H1 (cell line): Measurements from ENCODE around the gene TOP1. TPM values are rescaled to one million over a fixed set of nuclear protein-coding genes. Genes with fewer than 3 reads are reported as not detected.

ENCODE experiments used
- CTCF ChIA-PET: fragments of 300-600 bp; sonication (Branson Sonifier 250); formaldehyde crosslinking; loops from one replicate; lab custom pipeline; 2021; ENCODE audit not compliant: partially characterized antibody; lab: Charles Lee
- POLR2A ChIA-PET: fragments of 300-600 bp; sonication (Branson Sonifier 250); formaldehyde crosslinking; loops from one replicate; lab custom pipeline; 2021; ENCODE audit warnings: inconsistent platforms; ENCODE audit not compliant: partially characterized antibody; lab: Charles Lee
- DNase-seq, 2 experiments: peaks; one replicate each; pipeline versions ENCODE4 v3.0.0 to v3.0.0-alpha.2; 2010 to 2022; ENCODE audit warnings: low spot score in 2 of 2, low read depth in 1 of 2, mixed read lengths in 1 of 2
- FAIRE-seq: peaks from 2 replicates; lab custom pipeline; 2011; peaks lifted over from hg19 to GRCh38; lab: Jason Lieb, UNC
- H2AFZ ChIP-seq: 2 replicates; pipeline ENCODE4 v1.8.1; 2012; ENCODE audit warnings: low read length, inconsistent platforms
- H2AK5ac ChIP-seq: 2 replicates; pipeline ENCODE4 v1.6.1; 2013; ENCODE audit warnings: low read depth, low read length
- H2BK120ac ChIP-seq: replicated peaks from 2 replicates; pipeline ENCODE3; 2013; ENCODE audit warnings: low read depth, low read length, inconsistent platforms
- H2BK12ac ChIP-seq: 2 replicates; pipeline ENCODE4 v1.6.1; 2013; ENCODE audit warnings: low read depth, low read length
- H2BK15ac ChIP-seq: 2 replicates; pipeline ENCODE4 v1.6.1; 2013; ENCODE audit warnings: low read length
- H2BK20ac ChIP-seq: 2 replicates; pipeline ENCODE4 v1.6.1; 2013; ENCODE audit warnings: low read length
- H2BK5ac ChIP-seq: 2 replicates; pipeline ENCODE4 v1.6.1; 2013; ENCODE audit warnings: low read depth, low read length
- H3K14ac ChIP-seq: 2 replicates; pipeline ENCODE4 v1.6.1; 2013; ENCODE audit warnings: inconsistent platforms; ENCODE audit not compliant: insufficient read length
- H3K18ac ChIP-seq: 2 replicates; pipeline ENCODE4 v1.6.1; 2013; ENCODE audit warnings: low read length; ENCODE audit errors: extremely low read depth
- H3K23ac ChIP-seq: 2 replicates; pipeline ENCODE4 v1.6.1; 2013; ENCODE audit warnings: inconsistent platforms; ENCODE audit not compliant: insufficient read length
- H3K23me2 ChIP-seq: 2 replicates; pipeline ENCODE4 v1.6.1; 2013; ENCODE audit warnings: low read depth, low read length
- H3K27ac ChIP-seq: 2 replicates; pipeline ENCODE4 v1.6.1; 2011; ENCODE audit warnings: low read depth, low read length, inconsistent platforms
- H3K27me3 ChIP-seq, 4 experiments: replicated peaks in 1 of 4; 1 replicate in 1 of 4; 2 replicates in 3 of 4; pipeline versions ENCODE4 v1.6.1 to v1.8.1; 2011 to 2013; ENCODE audit warnings: low read length in 3 of 4, mild to moderate bottlenecking in 3 of 4, inconsistent platforms in 2 of 4, mixed read lengths in 2 of 4, moderate library complexity in 1 of 4; ENCODE audit not compliant: control insufficient read depth in 3 of 4, insufficient read depth in 3 of 4; ENCODE audit errors: extremely low read depth in 1 of 4
- H3K36me3 ChIP-seq, 4 experiments: 2 replicates each; pipeline versions ENCODE4 v1.6.1 to v1.8.1; 2011 to 2013; ENCODE audit warnings: mild to moderate bottlenecking in 4 of 4, low read length in 3 of 4, moderate library complexity in 2 of 4, control low read depth in 1 of 4, inconsistent platforms in 1 of 4; ENCODE audit not compliant: insufficient read depth in 4 of 4, control insufficient read depth in 2 of 4
- H3K4ac ChIP-seq: replicated peaks from 2 replicates; pipeline ENCODE3; 2013; ENCODE audit warnings: low read length, low read depth, mixed read lengths, inconsistent platforms; ENCODE audit not compliant: insufficient read length
- H3K4me1 ChIP-seq, 4 experiments: replicated peaks in 1 of 4; 1 replicate in 1 of 4; 2 replicates in 3 of 4; pipeline versions ENCODE4 v1.6.1 to v1.8.1; 2011 to 2013; ENCODE audit warnings: low read length in 3 of 4, inconsistent platforms in 2 of 4, mixed read lengths in 1 of 4; ENCODE audit not compliant: insufficient read depth in 4 of 4, control insufficient read depth in 3 of 4
- H3K4me2 ChIP-seq, 2 experiments: 2 replicates each; pipeline versions ENCODE4 v1.6.1 to v1.8.1; 2011 to 2013; ENCODE audit warnings: low read depth in 2 of 2, low read length in 2 of 2, control low read depth in 1 of 2, inconsistent platforms in 1 of 2, mild to moderate bottlenecking in 1 of 2; ENCODE audit not compliant: insufficient read depth in 1 of 2
- H3K4me3 ChIP-seq, 4 experiments: fragments of 200-600, 300-600 bp in 1 of 4; sonication (generic), shearing (Covaris generic), sonication (Bioruptor Twin) in 1 of 4; 2 replicates each; pipeline versions ENCODE4 v1.5.1 to v1.8.1; 2011 to 2016; ENCODE audit warnings: low read length in 4 of 4, low read depth in 3 of 4, control low read depth in 2 of 4, inconsistent platforms in 2 of 4, mild to moderate bottlenecking in 2 of 4, mixed read lengths in 1 of 4, moderate library complexity in 1 of 4; ENCODE audit not compliant: insufficient read depth in 2 of 4; ENCODE audit errors: extremely low read depth in 1 of 4
- H3K56ac ChIP-seq: replicated peaks from 2 replicates; pipeline ENCODE3; 2013; ENCODE audit warnings: low read depth, mild to moderate bottlenecking, mixed read lengths, low read length, inconsistent platforms; ENCODE audit not compliant: insufficient read length
- H3K79me1 ChIP-seq: 2 replicates; pipeline ENCODE4 v1.6.1; 2013; ENCODE audit warnings: low read depth, low read length, control low read depth
- H3K79me2 ChIP-seq, 2 experiments: 2 replicates each; pipeline versions ENCODE4 v1.6.1 to v1.8.1; 2012 to 2013; ENCODE audit warnings: low read length in 2 of 2, mild to moderate bottlenecking in 2 of 2, inconsistent platforms in 1 of 2; ENCODE audit not compliant: insufficient read depth in 2 of 2, control insufficient read depth in 1 of 2
- H3K9ac ChIP-seq, 4 experiments: replicated peaks in 1 of 4; 1 replicate in 1 of 4; 2 replicates in 3 of 4; pipeline versions ENCODE4 v1.6.1 to v1.8.1; 2011 to 2013; ENCODE audit warnings: low read depth in 3 of 4, low read length in 3 of 4, control low read depth in 2 of 4, mild to moderate bottlenecking in 2 of 4, moderate library complexity in 2 of 4, inconsistent platforms in 1 of 4; ENCODE audit errors: extremely low read depth in 1 of 4
- H3K9me3 ChIP-seq, 2 experiments: 2 replicates each; pipeline versions ENCODE4 v1.6.1 to v1.8.1; 2012 to 2013; ENCODE audit warnings: mild to moderate bottlenecking in 2 of 2, moderate library complexity in 2 of 2, control low read depth in 1 of 2, inconsistent platforms in 1 of 2, low read depth in 1 of 2, low read length in 1 of 2, mixed read lengths in 1 of 2; ENCODE audit not compliant: insufficient read depth in 2 of 2
- H4K20me1 ChIP-seq, 2 experiments: replicated peaks in 1 of 2; 2 replicates each; pipeline versions ENCODE3 to v1.8.1; 2011 to 2013; ENCODE audit warnings: inconsistent platforms in 2 of 2, low read length in 2 of 2, mild to moderate bottlenecking in 1 of 2; ENCODE audit not compliant: insufficient read depth in 2 of 2, control insufficient read depth in 1 of 2
- H4K5ac ChIP-seq: 2 replicates; pipeline ENCODE4 v1.6.1; 2013; ENCODE audit warnings: low read length, low read depth, mixed read lengths, inconsistent platforms; ENCODE audit not compliant: insufficient read length
- H4K8ac ChIP-seq: 2 replicates; pipeline ENCODE4 v1.8.0; 2013; ENCODE audit warnings: mild to moderate bottlenecking, moderate library complexity, low read length, inconsistent platforms; ENCODE audit not compliant: insufficient read depth; ENCODE audit errors: extremely low read depth
- H4K91ac ChIP-seq: replicated peaks from 2 replicates; pipeline ENCODE3; 2013; ENCODE audit warnings: low read length, mixed read lengths, inconsistent platforms; ENCODE audit not compliant: insufficient read length
- CREB1 ChIP-seq: IDR thresholded peaks from 2 replicates; pipeline ENCODE4 v1.6.1; 2012; ENCODE audit warnings: inconsistent platforms
- JUN ChIP-seq: IDR thresholded peaks from 2 replicates; pipeline ENCODE4 v1.6.1; 2011; ENCODE audit warnings: low read depth, mild to moderate bottlenecking, improper control_type of control experiment, low read length
- JUND ChIP-seq: IDR thresholded peaks from 2 replicates; pipeline ENCODE4 v1.6.1; 2011; ENCODE audit warnings: mild to moderate bottlenecking, improper control_type of control experiment, low read length
- SP2 ChIP-seq: IDR thresholded peaks from 2 replicates; pipeline ENCODE4 v1.6.1; 2012; ENCODE audit warnings: mild to moderate bottlenecking, low read length, inconsistent platforms
- SRF ChIP-seq: IDR thresholded peaks from 2 replicates; pipeline ENCODE4 v1.6.1; 2011; ENCODE audit warnings: mild to moderate bottlenecking, low read depth, low read length, moderate library complexity
- WGBS, 2 experiments: shearing (Covaris generic) in 1 of 2; methylation state at CpG; one replicate each; pipeline versions ENCODE4 v1.1.6 to v1.1.7; 2013 to 2015; ENCODE audit warnings: low lambda C conversion rate in 2 of 2, mixed read lengths in 2 of 2, inconsistent platforms in 1 of 2, low coverage in 1 of 2, missing lambda C conversion rate in 1 of 2; ENCODE audit not compliant: insufficient replicate concordance in 2 of 2, insufficient coverage in 1 of 2, insufficient read length in 1 of 2; ENCODE audit errors: extremely low coverage in 1 of 2, missing lambda C conversion rate in 1 of 2; 5-methylcytosine and 5-hydroxymethylcytosine counted together
- polyA plus RNA-seq, 7 experiments: library from polyadenylated mRNA; depleted of rRNA in 3 of 7; stranded (reverse) in 5 of 7; unstranded in 2 of 7; fragments of >200 nt in 5 of 7; fragments of 200-250 nt in 2 of 7; gene quantifications; 1 replicate in 5 of 7; 2 replicates in 1 of 7; 4 replicates in 1 of 7; pipeline versions ENCODE4 v1.2.1 to v1.2.3, GENCODE V29; 2011 to 2013; ENCODE audit warnings: missing spikeins in 2 of 7, mixed read lengths in 2 of 7
- total RNA-seq: library from RNA; stranded (reverse); fragmentation: NEBNext Ultra II Directional; extraction: Animal tissue kit (Norgen Biotek cat#: 25700); gene quantifications from 2 replicates; pipeline ENCODE4 v1.2.1, GENCODE V29; 2021

The TOP1 gene
- total and polyA plus RNA-seq, 2 of the 8 experiments (the other 6 are each of a cell fraction or from before 2014, with no cell fraction given), result 7.4 to 108 TPM

DNA sequence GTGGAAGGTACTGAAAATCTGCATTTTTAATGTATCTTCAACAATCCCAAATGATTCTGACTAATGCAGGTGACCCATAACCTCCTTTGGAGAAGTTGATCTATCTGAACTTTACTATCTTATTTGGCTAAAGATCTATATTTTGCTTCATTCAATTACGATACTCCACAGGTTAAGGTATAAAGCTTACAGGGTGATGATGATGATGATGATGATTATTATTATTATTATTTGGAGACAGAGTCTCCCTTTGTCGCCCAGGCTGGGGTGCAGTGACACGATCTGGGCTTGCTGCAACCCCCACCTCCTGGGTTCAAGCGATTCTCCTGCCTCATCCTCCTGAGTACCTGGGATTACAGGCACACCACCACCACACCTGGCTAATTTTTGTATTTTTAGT, 13.1 kb downstream of the TOP1 start:
- no peak overlapping the region for H2AFZ ChIP-seq
- no peak overlapping the region for H3K27ac ChIP-seq
- H3K79me1 ChIP-seq, result no peaks in the 10 kb centered on the region; the same call in none of the 2 replicates
- ChIA-PET POLR2A (interaction anchor here (2.2 to 5.9 kb wide), 2 partner anchors 9 kb away, joined by 7 to 45 read pairs; no protein-coding TSS in a partner anchor), CTCF (interaction anchor here (0.6 to 1.8 kb wide), 8 partner anchors 9 to 1447 kb away, joined by 3 to 5 read pairs (median 4); no protein-coding TSS in a partner anchor)
- peaks cover 35 to 37% of the 10 kb centered on the region in 2 experiments for H4K20me1 ChIP-seq
- H3K18ac ChIP-seq, result no peak overlapping the region
- H3K4me1 ChIP-seq, result peaks cover 0 to 4% (median 2%) of the 10 kb centered on the region in 4 experiments; a peak in 4 of 7 replicates
- TF ChIP-seq SRF (no peak), JUND (no peak), CREB1 (no peak), JUN (no peak), SP2 (no peak)
- no peak overlapping the region for H2BK15ac ChIP-seq
- no peak overlapping the region for H4K8ac ChIP-seq
- no peak overlapping the region for H3K4me3 ChIP-seq
- no peak overlapping the region for H4K91ac ChIP-seq
- no peak overlapping the region for H2BK5ac ChIP-seq
- peaks cover 5 to 94% of the 10 kb centered on the region in 2 experiments for H3K79me2 ChIP-seq
- DNase-seq, result no peak
- H2BK20ac ChIP-seq, result no peak overlapping the region
- 92% methylated on average over 4 of the region's 4 CpGs; no CpG with 5 or more reads in 1 of the 2 experiments for WGBS, 2 experiments
- no peak overlapping the region for H3K4me2 ChIP-seq
- H4K5ac ChIP-seq, result no peak overlapping the region
- no peaks in the 10 kb centered on the region for H3K27me3 ChIP-seq
- H2BK120ac ChIP-seq, result no peak overlapping the region
- H3K23me2 ChIP-seq, result no peaks in the 10 kb centered on the region
- no peak overlapping the region for H3K56ac ChIP-seq
- H2AK5ac ChIP-seq, result no peak overlapping the region
- no peaks in the 10 kb centered on the region for H3K9me3 ChIP-seq
- no peak overlapping the region for H3K14ac ChIP-seq
- no peak overlapping the region for H2BK12ac ChIP-seq
- H3K9ac ChIP-seq, result no peak overlapping the region
- H3K23ac ChIP-seq, result no peak overlapping the region
- FAIRE-seq, result no peak
- peaks cover 0 to 4% (median 0%) of the 10 kb centered on the region in 4 experiments; a peak in 1 of 8 replicates for H3K36me3 ChIP-seq
- H3K4ac ChIP-seq, result no peak overlapping the region
